Measurements from ENCODE around the gene PRF1. TPM values are rescaled to one million over a fixed set of nuclear protein-coding genes. Genes with fewer than 3 reads are reported as not detected.
A peak's percentile ranks its signal among the peaks of the same experiment; 100 is the strongest.

Gene PRF1
- total and polyA plus RNA-seq, 2 donors from 2014 or later: 1.4 to 8.8 TPM

DNA sequence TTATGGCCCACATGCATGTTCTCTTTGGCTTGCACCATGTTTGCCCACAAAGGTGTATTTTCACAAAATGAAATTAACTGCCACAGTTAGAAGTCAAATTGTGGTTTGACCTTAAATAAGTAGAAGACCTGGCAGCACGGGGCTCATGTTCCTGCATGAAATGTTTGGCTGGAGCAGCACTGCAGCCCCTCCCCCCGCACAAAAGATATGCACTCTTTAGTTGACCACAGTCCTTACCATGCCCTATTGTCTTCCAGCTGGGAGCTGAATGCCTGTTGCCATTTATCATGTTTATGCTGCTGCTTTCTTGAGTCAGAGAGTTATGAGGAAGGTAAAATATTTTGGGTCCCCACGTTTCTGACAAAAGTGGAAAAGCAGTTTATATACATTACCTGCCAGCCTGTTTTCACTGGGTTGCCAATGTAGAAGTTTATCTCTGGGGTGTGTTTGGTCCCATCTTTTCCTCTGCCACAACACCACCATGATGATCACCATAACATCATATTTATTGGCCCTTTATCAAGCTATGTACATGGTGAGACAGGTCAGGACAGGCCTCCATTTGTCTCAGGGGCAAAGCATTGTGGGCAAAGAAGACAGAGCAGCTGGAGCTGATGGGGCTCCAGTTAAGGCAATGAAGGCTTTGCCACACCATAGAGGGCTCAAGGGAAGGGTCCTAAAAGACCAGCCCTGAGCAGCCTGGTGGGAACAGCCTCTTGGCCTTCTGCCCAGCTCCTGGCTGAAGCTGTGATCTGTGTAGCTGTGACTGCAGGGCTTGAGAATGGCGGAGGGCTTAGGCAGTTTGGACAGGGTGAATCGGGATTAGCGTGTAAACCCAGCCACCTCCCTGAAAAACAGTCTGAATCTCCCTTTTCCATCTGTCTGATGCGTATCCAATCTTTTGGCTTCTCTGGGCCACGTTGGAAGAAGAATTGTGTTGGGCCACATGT, 5.4 kb downstream of the PRF1 start:
- no peak for FAIRE-seq
- no peaks in the 10 kb centered on the region for H3K4me1 ChIP-seq (ENCODE audit: control insufficient read depth in 2 of 3, insufficient read depth in 2 of 3, low read depth in 1 of 3, low read length in 3 of 3)
- TF ChIP-seq, protein P1, sequence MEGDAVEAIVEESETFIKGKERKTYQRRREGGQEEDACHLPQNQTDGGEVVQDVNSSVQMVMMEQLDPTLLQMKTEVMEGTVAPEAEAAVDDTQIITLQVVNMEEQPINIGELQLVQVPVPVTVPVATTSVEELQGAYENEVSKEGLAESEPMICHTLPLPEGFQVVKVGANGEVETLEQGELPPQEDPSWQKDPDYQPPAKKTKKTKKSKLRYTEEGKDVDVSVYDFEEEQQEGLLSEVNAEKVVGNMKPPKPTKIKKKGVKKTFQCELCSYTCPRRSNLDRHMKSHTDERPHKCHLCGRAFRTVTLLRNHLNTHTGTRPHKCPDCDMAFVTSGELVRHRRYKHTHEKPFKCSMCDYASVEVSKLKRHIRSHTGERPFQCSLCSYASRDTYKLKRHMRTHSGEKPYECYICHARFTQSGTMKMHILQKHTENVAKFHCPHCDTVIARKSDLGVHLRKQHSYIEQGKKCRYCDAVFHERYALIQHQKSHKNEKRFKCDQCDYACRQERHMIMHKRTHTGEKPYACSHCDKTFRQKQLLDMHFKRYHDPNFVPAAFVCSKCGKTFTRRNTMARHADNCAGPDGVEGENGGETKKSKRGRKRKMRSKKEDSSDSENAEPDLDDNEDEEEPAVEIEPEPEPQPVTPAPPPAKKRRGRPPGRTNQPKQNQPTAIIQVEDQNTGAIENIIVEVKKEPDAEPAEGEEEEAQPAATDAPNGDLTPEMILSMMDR (IDR thresholded peaks at IDR 0.05; ENCODE audit: borderline replicate concordance, extremely low read depth, insufficient read depth): no peak
- H3K4me3 ChIP-seq (ENCODE audit: low read length in 3 of 3): no peak overlapping the region
- DNase-seq: no peak
- no peak overlapping the region for H3K9ac ChIP-seq (ENCODE audit: low read length in 3 of 3)
- no peaks in the 10 kb centered on the region for H3K36me3 ChIP-seq (ENCODE audit: control insufficient read depth in 2 of 3, insufficient read depth in 3 of 3, low read length in 3 of 3)
- H3K27me3 ChIP-seq (ENCODE audit: control insufficient read depth, insufficient read depth, low read length): no peaks in the 10 kb centered on the region
- no peaks in the 10 kb centered on the region for H3K9me3 ChIP-seq (ENCODE audit: control insufficient read depth in 2 of 3, insufficient read depth in 1 of 3, low read length in 3 of 3)
- no peak overlapping the region for H3K27ac ChIP-seq (ENCODE audit: low read depth in 2 of 2, low read length in 2 of 2)
- intact Hi-C loops (cut with DNase I): no loop called here

DNA sequence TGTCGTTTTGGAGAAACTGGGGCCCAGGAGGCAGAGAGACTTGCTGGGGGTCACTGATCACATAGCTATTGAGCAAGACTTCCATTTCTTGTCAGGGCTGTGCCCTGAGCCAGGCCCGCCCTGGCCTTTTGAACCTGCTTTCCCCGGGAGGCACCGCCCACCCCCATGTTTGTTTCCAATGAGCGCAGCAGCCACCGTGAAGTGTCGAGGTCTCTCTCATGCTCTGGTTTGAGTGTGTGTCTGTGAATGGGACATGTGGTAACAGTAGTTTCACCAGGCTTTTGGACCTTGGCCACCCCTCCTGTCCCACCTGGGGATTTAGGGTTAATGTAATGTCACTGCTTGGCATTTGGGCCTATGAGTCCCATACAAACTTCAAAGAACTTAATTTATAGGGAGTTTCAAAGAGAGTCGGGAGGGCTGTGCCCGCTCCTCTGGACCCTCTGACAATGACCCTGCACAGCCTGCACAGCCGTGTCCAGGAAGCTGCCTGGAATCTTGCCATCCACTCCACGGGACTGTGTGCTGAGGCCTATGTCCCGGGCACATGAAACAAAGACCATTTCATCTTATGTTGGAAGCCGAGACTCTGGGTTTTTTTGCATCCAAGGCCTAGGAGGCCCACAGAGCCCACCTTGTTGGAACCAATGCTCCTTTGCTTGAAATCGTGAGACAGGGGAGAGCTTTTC, 6.3 kb downstream of the PRF1 start:
- no peaks in the 10 kb centered on the region for H3K9me3 ChIP-seq (ENCODE audit: control insufficient read depth in 2 of 3, insufficient read depth in 1 of 3, low read length in 3 of 3)
- TF ChIP-seq, protein P1 (IDR thresholded peaks at IDR 0.05; ENCODE audit: borderline replicate concordance, extremely low read depth, insufficient read depth): no peak
- H3K4me1 ChIP-seq (ENCODE audit: control insufficient read depth in 2 of 3, insufficient read depth in 2 of 3, low read depth in 1 of 3, low read length in 3 of 3): no peaks in the 10 kb centered on the region
- no peak for FAIRE-seq
- H3K9ac ChIP-seq (ENCODE audit: low read length in 3 of 3): no peak overlapping the region
- H3K27me3 ChIP-seq (ENCODE audit: control insufficient read depth, insufficient read depth, low read length): no peaks in the 10 kb centered on the region
- no peaks in the 10 kb centered on the region for H3K36me3 ChIP-seq (ENCODE audit: control insufficient read depth in 2 of 3, insufficient read depth in 3 of 3, low read length in 3 of 3)
- intact Hi-C loops (cut with DNase I): no loop called here
- H3K4me3 ChIP-seq (ENCODE audit: low read length in 3 of 3): no peak overlapping the region
- peak in 1 of 5 donors; percentile 38 for DNase-seq
- H3K27ac ChIP-seq (ENCODE audit: low read depth in 2 of 2, low read length in 2 of 2): no peak overlapping the region

DNA sequence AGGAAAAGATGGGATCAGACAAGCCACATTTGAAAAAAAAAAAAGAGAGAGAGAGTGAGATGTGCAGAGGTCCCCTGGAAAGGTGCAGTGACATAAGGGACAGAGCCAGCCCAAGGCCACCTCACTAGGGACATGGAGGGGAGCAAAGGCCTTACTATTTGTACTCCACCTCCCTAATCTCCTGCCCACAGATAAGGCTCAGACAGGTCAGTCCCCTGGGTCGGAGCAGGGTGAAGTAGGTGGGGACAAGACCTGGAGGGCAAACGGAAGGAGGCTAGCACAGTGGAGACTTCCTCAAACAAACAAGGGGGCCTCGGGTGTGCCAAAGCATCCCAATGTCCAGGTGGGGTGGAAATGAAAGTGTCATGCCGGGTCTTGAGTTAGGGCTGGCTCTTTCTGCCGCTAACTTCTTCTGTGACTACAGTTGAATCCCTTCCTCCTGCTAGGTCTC, 7.0 kb downstream of the PRF1 start:
- TF ChIP-seq, protein P1 (IDR thresholded peaks at IDR 0.05; ENCODE audit: borderline replicate concordance, extremely low read depth, insufficient read depth): no peak
- Histone ChIP-seq H3K4me3 (ENCODE audit: low read length in 3 of 3) (no peak overlapping the region), H3K9ac (ENCODE audit: low read length in 3 of 3) (no peak overlapping the region), H3K9me3 (ENCODE audit: control insufficient read depth in 2 of 3, insufficient read depth in 1 of 3, low read length in 3 of 3) (no peaks in the 10 kb centered on the region), H3K36me3 (ENCODE audit: control insufficient read depth in 2 of 3, insufficient read depth in 3 of 3, low read length in 3 of 3) (no peaks in the 10 kb centered on the region), H3K27ac (ENCODE audit: low read depth in 2 of 2, low read length in 2 of 2) (no peak overlapping the region), H3K4me1 (ENCODE audit: control insufficient read depth in 2 of 3, insufficient read depth in 2 of 3, low read depth in 1 of 3, low read length in 3 of 3) (no peaks in the 10 kb centered on the region), H3K27me3 (ENCODE audit: control insufficient read depth, insufficient read depth, low read length) (no peaks in the 10 kb centered on the region)
- DNase-seq: no peak
- FAIRE-seq: no peak
- intact Hi-C loops (cut with DNase I): no loop called here

Measured in kidney (tissue), 14 donors.